HepG2 (cell line): ENCODE data around the gene PTMA. TPM values are rescaled to one million over a fixed set of nuclear protein-coding genes. Genes with fewer than 3 reads are reported as not detected.

ENCODE experiments used
- CEBPG ChIP-seq: IDR thresholded peaks from 2 replicates; pipeline ENCODE4 v1.6.1; 2016
- CENPT ChIP-seq: sonication (generic); formaldehyde crosslinking; IDR thresholded peaks from 2 replicates; pipeline ENCODE4 v1.8.0; 2022; ENCODE audit warnings: low read depth, mild to moderate bottlenecking, moderate library complexity, missing genetic modification reagents
- CENPX ChIP-seq: sonication (generic); formaldehyde crosslinking; IDR thresholded peaks from 2 replicates; pipeline ENCODE4 v1.9.0; 2021; ENCODE audit warnings: mild to moderate bottlenecking, missing genetic modification reagents, moderate library complexity
- DMTF1 ChIP-seq: sonication (generic); formaldehyde crosslinking; IDR thresholded peaks from 2 replicates; pipeline ENCODE4 v1.4.0; 2020; ENCODE audit warnings: mild to moderate bottlenecking, missing genetic modification reagents
- ETV5 ChIP-seq: IDR thresholded peaks from 2 replicates; pipeline ENCODE4 v1.6.1; 2018; ENCODE audit warnings: missing biosample characterization, missing genetic modification reagents, inconsistent platforms, borderline replicate concordance
- KDM2A ChIP-seq: sonication (generic); formaldehyde crosslinking; IDR thresholded peaks from 2 replicates; pipeline ENCODE4 v1.4.0; 2020; ENCODE audit warnings: low read depth, missing genetic modification reagents, borderline replicate concordance
- MLXIP ChIP-seq: sonication (generic); formaldehyde crosslinking; IDR thresholded peaks from 2 replicates; pipeline ENCODE4 v1.9.0; 2021; ENCODE audit warnings: missing genetic modification reagents, borderline replicate concordance
- MXD4 ChIP-seq: IDR thresholded peaks from 2 replicates; pipeline ENCODE4 v1.6.1; 2016; ENCODE audit warnings: mild to moderate bottlenecking, missing biosample characterization, missing genetic modification reagents
- NR1H2 ChIP-seq: sonication (generic); formaldehyde crosslinking; IDR thresholded peaks from 2 replicates; pipeline ENCODE4 v1.8.1; 2022; ENCODE audit warnings: low read depth, missing genetic modification reagents, borderline replicate concordance
- SIX4 ChIP-seq: sonication (generic); formaldehyde crosslinking; IDR thresholded peaks from 2 replicates; pipeline ENCODE4 v1.4.0; 2020; ENCODE audit warnings: missing genetic modification reagents
- ZFP41 ChIP-seq: sonication (generic); formaldehyde crosslinking; IDR thresholded peaks from 2 replicates; pipeline ENCODE4 v1.4.0; 2020; ENCODE audit warnings: mild to moderate bottlenecking, missing genetic modification reagents, borderline replicate concordance
- ZFP90 ChIP-seq: sonication (generic); formaldehyde crosslinking; IDR thresholded peaks from 2 replicates; pipeline ENCODE4 v1.8.0; 2022; ENCODE audit warnings: missing genetic modification reagents, mild to moderate bottlenecking, inconsistent platforms, borderline replicate concordance
- ZNF264 ChIP-seq: sonication (generic); formaldehyde crosslinking; IDR thresholded peaks from 2 replicates; pipeline ENCODE4 v1.4.0; 2020; ENCODE audit warnings: missing genetic modification reagents
- ZNF552 ChIP-seq: sonication (generic); formaldehyde crosslinking; IDR thresholded peaks from 2 replicates; pipeline ENCODE4 v1.9.0; 2022; ENCODE audit warnings: missing genetic modification reagents, mild to moderate bottlenecking, borderline replicate concordance
- ZNF687 ChIP-seq: sonication (generic); formaldehyde crosslinking; IDR thresholded peaks from 2 replicates; pipeline ENCODE4 v1.5.1; 2020; ENCODE audit warnings: mild to moderate bottlenecking, missing genetic modification reagents, moderate library complexity
- ZNF777 ChIP-seq: sonication (generic); formaldehyde crosslinking; IDR thresholded peaks from 2 replicates; pipeline ENCODE4 v1.4.0; 2020; ENCODE audit warnings: missing genetic modification reagents
- ZNF784 ChIP-seq: sonication (generic); formaldehyde crosslinking; IDR thresholded peaks from 2 replicates; pipeline ENCODE4 v1.5.1; 2020; ENCODE audit warnings: missing genetic modification reagents, mild to moderate bottlenecking, borderline replicate concordance
- ZSCAN22 ChIP-seq: sonication (generic); formaldehyde crosslinking; IDR thresholded peaks from 2 replicates; pipeline ENCODE4 v1.4.0; 2020; ENCODE audit warnings: mild to moderate bottlenecking, missing genetic modification reagents
- polyA plus RNA-seq, 8 experiments: library from polyadenylated mRNA; depleted of rRNA in 3 of 8; stranded (reverse) in 7 of 8; unstranded in 1 of 8; fragments of >200 nt; fragmentation: Illumina TruSeq in 4 of 8; extraction: Trizol in 4 of 8; gene quantifications; 2 replicates each; pipeline versions ENCODE4 v1.2.1 to v1.2.3, GENCODE V29; 2011 to 2016; ENCODE audit warnings: low read depth in 4 of 8, missing spikeins in 1 of 8, mixed read lengths in 1 of 8; ENCODE audit not compliant: insufficient read depth in 1 of 8
- total RNA-seq, 5 experiments: library from RNA; depleted of rRNA; stranded (reverse); fragments of >200 nt; fragmentation: Illumina TruSeq; extraction: Trizol; gene quantifications; 2 replicates each; pipeline ENCODE4 v1.2.3, GENCODE V29; 2016; ENCODE audit warnings: low read depth in 1 of 5

Gene PTMA
- total and polyA plus RNA-seq, 2 of the 13 experiments (the other 11 are each of a cell fraction or from before 2014, with no cell fraction given) = 190 to 1,086 TPM

GRCh38 chr2:231713730-231714638 lies 5.7 kb downstream of the PTMA start (continued):
- TF ChIP-seq CENPT (CRISPR knock-in tag) (no peak; the same call in 1 of the 2 replicates), CEBPG (no peak; the same call in 1 of the 2 replicates), ZNF264 (CRISPR knock-in tag) (peak; percentile 78; the same call in 1 of the 2 replicates), SIX4 (CRISPR knock-in tag) (peak; percentile 53; the same call in 1 of the 2 replicates), KDM2A (peak; percentile 95), ZNF777 (CRISPR knock-in tag) (peak; percentile 40; the same call in 1 of the 2 replicates), ZNF687 (CRISPR knock-in tag) (peak; percentile 92), MXD4 (CRISPR knock-in tag) (peak; percentile 69; the same call in 1 of the 2 replicates), ZNF784 (CRISPR knock-in tag) (peak; percentile 64; the same call in 1 of the 2 replicates), ZNF552 (CRISPR knock-in tag) (no peak; the same call in 1 of the 2 replicates), ZFP41 (CRISPR knock-in tag) (peak; percentile 90; the same call in 1 of the 2 replicates), ZSCAN22 (no peak), ZFP90 (CRISPR knock-in tag) (peak; percentile 76; the same call in 1 of the 2 replicates), CENPX (CRISPR knock-in tag) (no peak), ETV5 (CRISPR knock-in tag) (peak; percentile 55), DMTF1 (CRISPR knock-in tag) (no peak), MLXIP (no peak), NR1H2 (no peak)
